Measurements from ENCODE around the gene MMP14. TPM values are rescaled to one million over a fixed set of nuclear protein-coding genes. Genes with fewer than 3 reads are reported as not detected.
A peak's percentile ranks its signal among the peaks of the same experiment; 100 is the strongest.

MMP14 gene
- total RNA-seq, 3 donors from 2014 or later: 84.4 to 361 (median 136) TPM

- TF ChIP-seq POLR2A (IDR thresholded peaks at IDR 0.05): no peak
- TF ChIP-seq CTCF (IDR thresholded peaks at IDR 0.05): no peak
- TF ChIP-seq POLR2AphosphoS5 (IDR thresholded peaks at IDR 0.05): no peak
- peak overlapping the region; percentile 98 to 99 (median 99) for H3K4me3 ChIP-seq
- intact Hi-C loops (cut with DNase I; ENCODE audit: low total_unique reads): no loop called here
- no peaks in the 10 kb centered on the region for H3K27me3 ChIP-seq
- peaks cover 0 to 12% of the 10 kb centered on the region in 2 donors for H3K4me1 ChIP-seq
- DNase-seq (ENCODE audit: low spot score in 2 of 2): no peak
- peak overlapping the region; percentile 97 to 99 for H3K27ac ChIP-seq
- no peaks in the 10 kb centered on the region for H3K36me3 ChIP-seq
- no peaks in the 10 kb centered on the region for H3K9me3 ChIP-seq
Measured at GRCh38 chr14:22838631-22839041, 2.3 kb downstream of the MMP14 start.

DNA sequence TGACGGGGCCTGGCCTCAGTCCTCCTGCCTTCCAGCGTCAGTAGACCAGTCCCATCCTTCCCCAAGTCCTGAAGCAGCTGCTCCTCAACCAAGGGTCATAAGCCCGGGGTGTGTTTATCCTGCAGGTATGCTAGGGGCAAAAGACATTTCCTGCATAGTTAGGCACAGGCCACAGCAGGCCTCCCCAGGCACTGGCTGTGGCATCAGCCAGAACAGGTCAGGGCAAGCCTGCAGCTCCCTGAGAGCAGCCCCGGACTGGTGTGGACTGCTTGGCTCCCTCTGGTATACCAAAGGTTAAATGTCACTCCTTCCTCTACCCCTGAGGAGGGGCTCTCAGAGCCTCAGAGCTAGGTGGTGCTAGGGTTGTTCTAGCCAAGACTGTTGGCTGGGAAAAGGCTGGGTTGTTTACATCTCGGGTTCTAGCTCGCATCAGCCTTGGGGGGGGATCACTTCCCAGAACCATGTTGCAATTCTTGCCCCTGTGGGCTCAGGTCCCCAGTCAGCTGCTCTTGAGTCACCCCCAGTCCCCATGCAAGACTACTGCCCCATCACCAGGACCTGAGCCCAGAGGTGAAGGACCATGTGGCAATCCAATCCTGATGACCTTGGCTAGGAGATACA is 2.9 kb downstream of the MMP14 start:
- H3K27me3 ChIP-seq: no peaks in the 10 kb centered on the region
- H3K4me1 ChIP-seq: peaks cover 0 to 12% of the 10 kb centered on the region in 2 donors
- H3K9me3 ChIP-seq: no peaks in the 10 kb centered on the region
- no peak for DNase-seq (ENCODE audit: low spot score in 2 of 2)
- peak overlapping the region; percentile 97 to 99 for H3K27ac ChIP-seq
- peaks cover under 1% of the 10 kb centered on the region for H3K36me3 ChIP-seq
- TF ChIP-seq POLR2A (IDR thresholded peaks at IDR 0.05): no peak
- TF ChIP-seq POLR2AphosphoS5 (IDR thresholded peaks at IDR 0.05): peak; percentile 39 to 99 (median 58)
- TF ChIP-seq CTCF (IDR thresholded peaks at IDR 0.05): no peak
- intact Hi-C loops (cut with DNase I; ENCODE audit: low total_unique reads): no loop called here
- H3K4me3 ChIP-seq: peak overlapping the region; percentile 98 to 99 (median 99)

- intact Hi-C loops (cut with DNase I; ENCODE audit: low total_unique reads): no loop called here
- DNase-seq (ENCODE audit: low spot score in 2 of 2): no peak
- Histone ChIP-seq H3K9me3 (no peaks in the 10 kb centered on the region), H3K36me3 (peaks cover 6% of the 10 kb centered on the region), H3K4me1 (peaks cover 3 to 12% of the 10 kb centered on the region in 2 donors), H3K27me3 (no peaks in the 10 kb centered on the region), H3K4me3 (peak overlapping the region in 1 of 3 donors; percentile 46), H3K27ac (peak overlapping the region; percentile 68 to 97)
- TF ChIP-seq POLR2AphosphoS5 (IDR thresholded peaks at IDR 0.05) (no peak), POLR2A (IDR thresholded peaks at IDR 0.05) (no peak), CTCF (IDR thresholded peaks at IDR 0.05) (no peak)
Measured at GRCh38 chr14:22841311-22841710, 4.9 kb downstream of the MMP14 start.

DNA sequence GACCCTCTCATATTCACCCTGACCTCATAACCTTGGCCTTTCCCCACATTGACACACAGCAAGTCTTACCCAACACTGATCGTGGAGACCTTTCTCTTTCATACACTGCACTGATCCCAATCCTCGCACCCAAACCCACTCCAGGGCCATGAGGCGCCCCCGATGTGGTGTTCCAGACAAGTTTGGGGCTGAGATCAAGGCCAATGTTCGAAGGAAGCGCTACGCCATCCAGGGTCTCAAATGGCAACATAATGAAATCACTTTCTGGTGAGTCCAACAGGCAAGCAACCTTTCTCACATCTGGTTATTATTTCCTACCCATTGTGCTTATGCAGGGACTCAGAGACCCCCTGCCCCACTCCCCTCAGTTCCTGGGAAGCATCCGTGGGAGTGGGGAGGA is 5.4 kb downstream of the MMP14 start:
- H3K27ac ChIP-seq: peak overlapping the region; percentile 68 to 97
- peaks cover 3 to 12% of the 10 kb centered on the region in 2 donors for H3K4me1 ChIP-seq
- intact Hi-C loops (cut with DNase I; ENCODE audit: low total_unique reads): no loop called here

More for the DNA sequence above, 5.4 kb downstream of the MMP14 start:
- Histone ChIP-seq H3K36me3 (peaks cover 6% of the 10 kb centered on the region), H3K9me3 (no peaks in the 10 kb centered on the region), H3K4me3 (peak overlapping the region in 1 of 3 donors; percentile 46), H3K27me3 (no peaks in the 10 kb centered on the region)
- DNase-seq (ENCODE audit: low spot score in 2 of 2): no peak
- no peak for TF ChIP-seq POLR2AphosphoS5 (IDR thresholded peaks at IDR 0.05)
- TF ChIP-seq POLR2A (IDR thresholded peaks at IDR 0.05): no peak
- TF ChIP-seq CTCF (IDR thresholded peaks at IDR 0.05): no peak
